AG09319 (cell line): Measurements from ENCODE around the gene MIF4GD.
"Not testable (repeated sequence)": the region's sequence is repeated elsewhere in the genome, so short reads cannot be mapped to it uniquely, and the experiment has no call there.

Experiments used
- DNase-seq: peaks from one replicate; pipeline ENCODE4 v3.0.0-alpha.2; 2010; ENCODE audit warnings: low read depth; ENCODE audit errors: extremely low read depth
- TF ChIP-seq, protein P1 (sequence below): IDR thresholded peaks from 2 replicates; pipeline ENCODE4 v1.5.1; 2011; ENCODE audit warnings: low read depth, mild to moderate bottlenecking, inconsistent platforms, low read length, moderate library complexity

Gene MIF4GD

DNA sequence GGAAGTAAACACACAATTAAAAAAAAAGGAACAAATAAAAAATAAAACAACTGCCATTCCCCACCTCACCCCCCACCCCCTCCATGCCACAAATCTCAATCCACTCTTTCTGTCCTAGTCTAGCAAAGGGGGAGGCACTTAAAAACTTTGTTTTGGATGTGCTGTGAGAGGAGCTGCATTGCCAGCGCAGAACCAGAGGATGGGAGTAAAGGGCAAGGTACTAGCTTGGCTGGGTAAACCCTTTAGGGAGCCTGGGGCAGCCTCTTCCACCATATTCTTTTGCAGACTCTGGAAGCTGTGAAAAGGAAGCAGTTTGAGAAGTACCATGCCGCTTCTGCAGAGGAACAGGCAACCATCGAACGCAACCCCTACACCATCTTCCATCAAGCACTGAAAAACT lies 8.0 kb downstream of the MIF4GD start:
- TF ChIP-seq, protein P1, sequence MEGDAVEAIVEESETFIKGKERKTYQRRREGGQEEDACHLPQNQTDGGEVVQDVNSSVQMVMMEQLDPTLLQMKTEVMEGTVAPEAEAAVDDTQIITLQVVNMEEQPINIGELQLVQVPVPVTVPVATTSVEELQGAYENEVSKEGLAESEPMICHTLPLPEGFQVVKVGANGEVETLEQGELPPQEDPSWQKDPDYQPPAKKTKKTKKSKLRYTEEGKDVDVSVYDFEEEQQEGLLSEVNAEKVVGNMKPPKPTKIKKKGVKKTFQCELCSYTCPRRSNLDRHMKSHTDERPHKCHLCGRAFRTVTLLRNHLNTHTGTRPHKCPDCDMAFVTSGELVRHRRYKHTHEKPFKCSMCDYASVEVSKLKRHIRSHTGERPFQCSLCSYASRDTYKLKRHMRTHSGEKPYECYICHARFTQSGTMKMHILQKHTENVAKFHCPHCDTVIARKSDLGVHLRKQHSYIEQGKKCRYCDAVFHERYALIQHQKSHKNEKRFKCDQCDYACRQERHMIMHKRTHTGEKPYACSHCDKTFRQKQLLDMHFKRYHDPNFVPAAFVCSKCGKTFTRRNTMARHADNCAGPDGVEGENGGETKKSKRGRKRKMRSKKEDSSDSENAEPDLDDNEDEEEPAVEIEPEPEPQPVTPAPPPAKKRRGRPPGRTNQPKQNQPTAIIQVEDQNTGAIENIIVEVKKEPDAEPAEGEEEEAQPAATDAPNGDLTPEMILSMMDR, result no peak
- no peak for DNase-seq

DNA sequence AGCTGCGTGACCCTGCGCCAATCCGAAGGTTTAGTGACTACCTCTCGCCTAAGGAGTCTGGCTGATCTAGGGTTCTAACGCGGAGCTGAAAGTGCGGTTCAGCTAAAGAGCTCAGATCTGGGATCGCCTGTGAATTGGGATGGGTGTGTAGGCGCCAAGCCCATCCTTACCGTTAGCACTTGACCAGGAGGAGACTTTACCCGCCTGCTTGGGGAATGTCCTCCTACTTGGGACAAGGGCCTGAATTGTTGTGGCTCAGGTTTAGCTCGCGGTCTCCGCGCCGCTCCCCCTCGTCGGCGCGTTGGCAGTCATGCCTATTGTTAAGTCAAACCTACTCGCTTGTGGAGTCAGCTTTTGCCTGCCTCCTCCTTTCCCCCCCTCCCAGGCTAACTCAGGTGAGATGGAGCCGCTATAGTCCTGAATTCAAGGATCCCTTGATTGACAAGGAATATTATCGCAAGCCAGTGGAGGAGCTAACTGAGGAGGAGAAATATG lies 8.9 kb downstream of the MIF4GD start:
- DNase-seq, result no peak
- TF ChIP-seq, protein P1, result no peak

DNA sequence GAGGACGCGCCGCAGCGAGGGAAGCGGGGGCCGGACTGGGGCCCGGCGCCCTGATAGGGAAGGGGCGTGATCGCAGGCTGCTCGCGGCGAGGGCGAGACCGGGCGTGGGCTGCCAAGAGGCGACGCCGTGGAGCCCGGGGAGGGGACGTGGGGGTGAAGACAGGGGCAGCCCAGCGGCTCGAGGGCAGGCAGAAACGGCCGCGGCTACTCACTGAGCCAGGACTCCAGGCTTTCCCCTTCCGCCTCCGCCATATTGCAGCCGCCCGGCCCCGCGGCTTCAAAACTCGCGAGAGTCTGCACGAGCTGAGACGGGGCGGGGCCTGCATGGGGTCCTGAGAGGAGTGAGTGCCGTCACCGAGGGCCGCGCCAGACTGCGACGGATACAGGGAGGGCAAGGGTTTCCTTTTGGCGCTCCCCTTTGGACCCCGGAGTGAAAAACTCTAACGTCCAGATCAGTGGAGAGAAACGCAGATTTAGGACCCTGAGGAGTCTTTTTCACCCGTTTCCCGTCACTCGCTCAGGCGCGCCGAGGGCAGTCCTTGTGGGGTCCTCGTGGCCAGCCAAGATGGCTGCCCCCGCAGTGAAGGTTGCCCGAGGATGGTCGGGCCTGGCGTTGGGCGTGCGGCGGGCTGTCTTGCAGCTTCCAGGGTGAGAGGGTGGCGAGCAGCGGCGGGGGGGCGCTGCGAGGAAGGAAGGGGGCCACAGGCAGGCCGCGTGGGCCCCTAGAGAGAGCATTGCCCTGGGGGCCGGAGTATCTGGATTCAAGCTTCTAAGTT lies 9.5 kb downstream of the MIF4GD start, which contains the start of the genes GGA3 and MRPS7:
GGA3 (minus strand) TSS at position 271 of the 776 bp plus-strand sequence; CDS start at position 252, 19 bp downstream.
MRPS7 (plus strand) TSS at position 544 of the 776 bp plus-strand sequence; CDS start at position 566, 22 bp downstream.
- peak; percentile 78 for DNase-seq
- TF ChIP-seq, protein P1, result no peak

DNA sequence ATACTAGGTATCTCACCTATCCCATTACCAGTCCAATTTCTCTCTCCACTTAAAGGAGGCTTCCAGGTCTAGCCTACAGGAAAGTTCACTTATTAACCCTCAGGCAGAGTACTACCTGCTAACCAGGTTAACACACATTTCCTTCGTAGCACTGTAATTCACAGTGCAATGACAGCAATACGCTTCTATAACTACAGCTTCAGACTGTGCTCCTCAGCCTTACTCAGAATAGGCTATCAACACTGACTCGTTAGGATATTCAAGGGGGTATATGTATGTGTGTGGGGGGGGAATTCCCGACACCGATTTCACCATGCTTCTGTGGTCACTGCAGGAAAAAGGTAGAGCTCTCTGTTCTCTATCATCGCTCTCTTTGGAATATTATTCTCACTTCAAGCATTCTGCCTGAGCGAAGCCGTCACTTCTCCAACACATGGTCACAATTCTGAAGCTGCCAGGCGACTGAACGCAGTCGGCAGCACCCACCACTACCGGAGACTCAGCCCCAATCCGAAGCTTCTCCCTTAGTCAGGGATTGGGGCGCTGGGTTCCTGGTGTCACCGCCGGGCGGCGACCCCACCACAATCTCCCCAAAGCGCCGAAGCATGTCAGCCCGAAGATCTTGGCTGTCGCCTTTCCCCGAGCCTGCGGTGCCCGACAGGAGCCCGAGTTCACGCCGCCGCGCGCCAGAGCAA lies 10.2 kb downstream of the MIF4GD start:
- DNase-seq, result no peak
- TF ChIP-seq, protein P1, result no peak; the same call in none of the 2 replicates

DNA sequence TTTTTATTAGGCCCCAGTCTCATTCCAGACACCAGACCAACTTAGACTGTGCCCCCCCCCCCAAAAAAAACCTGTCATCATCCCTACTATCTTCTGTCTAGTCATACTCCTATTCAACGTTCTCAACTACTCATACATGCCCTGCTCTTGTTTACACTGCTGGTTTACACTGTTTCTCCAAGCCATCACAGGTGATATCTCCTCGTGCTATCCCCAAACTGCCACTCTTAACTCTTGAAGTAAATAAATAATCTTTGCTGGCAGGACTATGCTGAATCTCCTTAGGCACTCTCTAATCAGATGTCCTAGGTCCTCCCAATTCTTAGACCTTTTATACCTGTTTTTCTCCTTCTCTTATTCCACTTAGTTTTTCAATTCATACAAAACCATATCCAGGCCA lies 13.8 kb downstream of the MIF4GD start:
- not testable (repeated sequence) for DNase-seq

DNA sequence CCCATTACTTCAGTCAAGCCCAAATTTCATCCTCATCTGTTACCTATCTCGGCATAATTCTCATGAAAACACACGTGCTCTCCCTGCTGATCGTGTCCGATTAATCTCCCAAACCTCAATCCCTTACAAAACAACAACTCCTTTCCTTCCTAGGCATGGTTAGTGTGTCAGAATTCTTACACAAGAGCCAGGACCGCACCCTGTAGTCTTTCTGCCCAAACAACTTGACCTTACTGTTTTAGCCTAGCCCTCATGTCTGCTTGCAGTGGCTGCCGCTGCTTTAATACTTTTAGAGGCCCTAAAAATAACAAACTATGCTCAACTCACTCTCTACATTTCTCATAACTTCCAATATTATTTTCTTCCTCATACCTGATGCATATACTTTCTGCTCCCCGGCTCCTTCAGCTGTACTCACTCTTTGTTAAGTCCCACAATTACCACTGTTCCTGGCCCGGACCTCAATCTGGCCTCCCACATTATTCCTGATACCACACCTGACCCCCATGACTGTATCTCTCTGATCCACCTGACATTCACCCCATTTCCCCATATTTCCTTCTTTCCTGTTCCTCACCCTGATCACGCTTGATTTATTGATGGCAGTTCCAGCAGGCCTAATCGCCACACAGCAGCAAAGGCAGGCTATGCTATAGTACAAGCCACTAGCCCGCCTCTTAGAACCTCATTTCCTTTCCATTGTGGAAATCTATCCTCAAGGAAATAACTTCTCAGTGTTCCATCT lies 14.9 kb downstream of the MIF4GD start:
- DNase-seq, result not testable (repeated sequence)

DNA sequence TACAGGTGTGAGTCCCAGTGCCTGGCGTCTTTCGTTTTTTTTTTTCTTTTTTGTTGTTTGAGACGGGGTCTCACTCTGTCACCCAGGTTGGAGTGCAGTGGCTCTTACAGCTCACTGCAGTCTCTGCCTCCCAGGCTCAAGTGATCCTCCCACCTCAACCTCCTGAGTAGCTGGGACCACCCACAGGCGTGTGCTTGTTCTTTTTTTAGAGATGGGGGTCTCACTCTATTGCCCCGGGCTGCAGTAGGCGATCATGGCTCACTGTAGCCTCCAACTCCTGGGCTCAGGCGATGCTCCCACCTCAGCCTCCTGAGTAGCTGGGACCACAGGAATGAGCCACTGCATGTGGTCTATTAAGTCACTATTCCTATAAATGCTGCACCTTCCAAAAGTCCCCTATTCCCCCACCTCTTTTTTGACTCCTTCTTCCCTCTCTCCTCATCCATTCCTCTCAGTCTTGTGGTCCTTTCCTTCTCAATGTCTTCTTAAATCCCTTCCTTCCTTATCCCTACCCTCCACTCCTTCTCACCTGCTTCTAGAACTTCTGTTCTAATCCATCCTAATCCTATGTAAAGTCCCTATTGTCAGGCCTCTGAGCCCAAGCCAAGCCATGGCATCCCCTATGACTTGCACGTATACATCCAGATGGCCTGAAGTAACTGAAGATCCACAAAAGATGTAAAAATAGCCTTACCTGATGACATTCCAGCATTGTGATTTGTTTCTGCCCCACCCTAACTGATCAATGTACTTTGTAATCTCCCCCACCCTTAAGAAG lies 18.8 kb downstream of the MIF4GD start:
- TF ChIP-seq, protein P1, result no peak
- DNase-seq, result no peak
